BLaER1 (cell line): ENCODE results near the gene ATP5F1D.

Experiments used
- H3K27ac ChIP-seq: shearing (Covaris generic); formaldehyde crosslinking; 2 replicates; pipeline ENCODE4 v1.8.1; 2022
- H3K27me3 ChIP-seq: shearing (Covaris generic); formaldehyde crosslinking; 2 replicates; pipeline ENCODE4 v1.8.1; 2022
- H3K36me3 ChIP-seq: shearing (Covaris generic); formaldehyde crosslinking; 2 replicates; pipeline ENCODE4 v1.8.1; 2022
- H3K4me1 ChIP-seq: shearing (Covaris generic); formaldehyde crosslinking; 2 replicates; pipeline ENCODE4 v1.8.1; 2022
- H3K4me2 ChIP-seq: shearing (Covaris generic); formaldehyde crosslinking; 2 replicates; pipeline ENCODE4 v1.8.1; 2022
- H3K4me3 ChIP-seq: shearing (Covaris generic); formaldehyde crosslinking; 2 replicates; pipeline ENCODE4 v1.8.1; 2022
- H3K9ac ChIP-seq: shearing (Covaris generic); formaldehyde crosslinking; 2 replicates; pipeline ENCODE4 v1.8.1; 2022
- H3K9me3 ChIP-seq: shearing (Covaris generic); formaldehyde crosslinking; 2 replicates; pipeline ENCODE4 v1.8.1; 2022
- H4K20me1 ChIP-seq: shearing (Covaris generic); formaldehyde crosslinking; 2 replicates; pipeline ENCODE4 v1.8.1; 2022
- Cebpa-rat ChIP-seq: shearing (Covaris generic); IDR thresholded peaks from 2 replicates; pipeline ENCODE4 v1.8.1; 2022

ATP5F1D gene

GRCh38 chr19:1252821-1253513 lies 11.4 kb downstream of the ATP5F1D start:
- H3K9me3 ChIP-seq, result no peaks in the 10 kb centered on the region

GRCh38 chr19:1253514-1254080 lies 12.0 kb downstream of the ATP5F1D start:
- Histone ChIP-seq H4K20me1 (peaks cover 79% of the 10 kb centered on the region), H3K9ac (peak overlapping the region; percentile 99), H3K27ac (peak overlapping the region; percentile 73)

More at GRCh38 chr19:1252821-1253513, 11.4 kb downstream of the ATP5F1D start:
- peaks cover 49% of the 10 kb centered on the region for H3K4me1 ChIP-seq
- H3K4me2 ChIP-seq, result peak overlapping the region; percentile 100
- peaks cover 73% of the 10 kb centered on the region for H4K20me1 ChIP-seq
- H3K27me3 ChIP-seq, result no peaks in the 10 kb centered on the region
- no peak for TF ChIP-seq Cebpa-rat
- H3K9ac ChIP-seq, result peak overlapping the region; percentile 99
- peaks cover 62% of the 10 kb centered on the region for H3K36me3 ChIP-seq
- H3K27ac ChIP-seq, result peak overlapping the region; percentile 97
- peak overlapping the region; percentile 99 for H3K4me3 ChIP-seq

GRCh38 chr19:1254081-1254527 lies 12.6 kb downstream of the ATP5F1D start:
- H3K27me3 ChIP-seq, result no peaks in the 10 kb centered on the region
- H3K4me2 ChIP-seq, result peak overlapping the region; percentile 100
- no peak for TF ChIP-seq Cebpa-rat
- H3K9ac ChIP-seq, result peak overlapping the region; percentile 99; the same call in 1 of the 2 replicates
- H3K4me3 ChIP-seq, result peak overlapping the region; percentile 99
- H3K27ac ChIP-seq, result peak overlapping the region; percentile 73
- H4K20me1 ChIP-seq, result peaks cover 84% of the 10 kb centered on the region
- H3K4me1 ChIP-seq, result peaks cover 58% of the 10 kb centered on the region
- H3K9me3 ChIP-seq, result no peaks in the 10 kb centered on the region
- peaks cover 66% of the 10 kb centered on the region for H3K36me3 ChIP-seq

More at GRCh38 chr19:1253514-1254080, 12.0 kb downstream of the ATP5F1D start:
- no peak for TF ChIP-seq Cebpa-rat
- Histone ChIP-seq H3K4me3 (peak overlapping the region; percentile 99), H3K27me3 (no peaks in the 10 kb centered on the region), H3K36me3 (peaks cover 66% of the 10 kb centered on the region), H3K9me3 (no peaks in the 10 kb centered on the region), H3K4me2 (peak overlapping the region; percentile 100), H3K4me1 (peaks cover 53% of the 10 kb centered on the region)

GRCh38 chr19:1254530-1255185 lies 13.1 kb downstream of the ATP5F1D start:
- Histone ChIP-seq H3K9me3 (no peaks in the 10 kb centered on the region), H3K4me2 (peak overlapping the region; percentile 100), H3K27me3 (no peaks in the 10 kb centered on the region), H3K27ac (peak overlapping the region; percentile 73), H3K36me3 (peaks cover 66% of the 10 kb centered on the region), H3K9ac (0 out of 2 replicates have a peak overlapping the region, but pooled peaks have one; percentile 69), H3K4me3 (peak overlapping the region; percentile 99; the same call in 1 of the 2 replicates), H4K20me1 (peaks cover 90% of the 10 kb centered on the region), H3K4me1 (peaks cover 64% of the 10 kb centered on the region)
- TF ChIP-seq Cebpa-rat, result no peak

- Histone ChIP-seq H3K4me1 (peaks cover 72% of the 10 kb centered on the region), H3K27ac (peak overlapping the region; percentile 73), H3K4me2 (peak overlapping the region; percentile 100), H3K36me3 (peaks cover 58% of the 10 kb centered on the region), H3K4me3 (peak overlapping the region; percentile 55), H3K27me3 (no peaks in the 10 kb centered on the region), H4K20me1 (peaks cover 90% of the 10 kb centered on the region), H3K9me3 (no peaks in the 10 kb centered on the region), H3K9ac (peak overlapping the region; percentile 69)
- no peak for TF ChIP-seq Cebpa-rat
Measured at GRCh38 chr19:1255186-1256161, 13.9 kb downstream of the ATP5F1D start.

GRCh38 chr19:1256646-1257474 lies 15.3 kb downstream of the ATP5F1D start:
- Histone ChIP-seq H3K36me3 (peaks cover 51% of the 10 kb centered on the region), H3K9ac (peak overlapping the region; percentile 66), H4K20me1 (peaks cover 82% of the 10 kb centered on the region), H3K9me3 (no peaks in the 10 kb centered on the region), H3K4me1 (peaks cover 81% of the 10 kb centered on the region), H3K4me2 (peak overlapping the region; percentile 100), H3K27me3 (no peaks in the 10 kb centered on the region), H3K27ac (peak overlapping the region; percentile 39), H3K4me3 (peak overlapping the region; percentile 76)
- TF ChIP-seq Cebpa-rat, result no peak

- peak overlapping the region; percentile 66 for H3K9ac ChIP-seq
Measured at GRCh38 chr19:1257475-1258162, 16.1 kb downstream of the ATP5F1D start.

GRCh38 chr19:1258163-1258492 lies 16.6 kb downstream of the ATP5F1D start:
- Histone ChIP-seq H3K27ac (peak overlapping the region; percentile 64), H3K4me3 (peak overlapping the region; percentile 76), H4K20me1 (peaks cover 76% of the 10 kb centered on the region), H3K27me3 (no peaks in the 10 kb centered on the region), H3K9me3 (no peaks in the 10 kb centered on the region), H3K36me3 (peaks cover 50% of the 10 kb centered on the region), H3K4me1 (peaks cover 94% of the 10 kb centered on the region), H3K4me2 (peak overlapping the region; percentile 100), H3K9ac (peak overlapping the region; percentile 66; the same call in 1 of the 2 replicates)
- TF ChIP-seq Cebpa-rat, result no peak

More at GRCh38 chr19:1257475-1258162, 16.1 kb downstream of the ATP5F1D start:
- TF ChIP-seq Cebpa-rat, result no peak
- Histone ChIP-seq H3K27ac (peak overlapping the region; percentile 64), H3K4me1 (peaks cover 89% of the 10 kb centered on the region), H3K9me3 (no peaks in the 10 kb centered on the region), H4K20me1 (peaks cover 76% of the 10 kb centered on the region), H3K4me3 (peak overlapping the region; percentile 76), H3K27me3 (no peaks in the 10 kb centered on the region), H3K36me3 (peaks cover 50% of the 10 kb centered on the region), H3K4me2 (peak overlapping the region; percentile 100)
